ENCODE measurements around the gene CKM. TPM values are rescaled to one million over a fixed set of nuclear protein-coding genes. Genes with fewer than 3 reads are reported as not detected.

The CKM gene
- total and polyA plus RNA-seq, 2 donors (not counting 3 experiments of a cell fraction or from before 2014, with no cell fraction given), result not detected

GRCh38 chr19:45355910-45356309, 33.2 kb upstream of the CKM start:
- dilution Hi-C loops (cut with MboI; ENCODE audit: extremely low pct_ligation_motif_present, low sequenced_read_pairs) (no loop called here), intact Hi-C loops (cut with micrococcal nuclease) (no loop called here)
- CTCF ChIA-PET, result no interaction called here
- Histone ChIP-seq H3K27me3 (ENCODE audit: control insufficient read depth in 2 of 2, insufficient read depth in 2 of 2, low read length in 2 of 2) (no peaks in the 10 kb centered on the region), H3K9me3 (replicated peaks; ENCODE audit: control insufficient read depth, insufficient read depth, low read length) (no peaks in the 10 kb centered on the region), H3K79me2 (ENCODE audit: control insufficient read depth, insufficient read depth, low read length) (no peaks in the 10 kb centered on the region), H3K9me1 (replicated peaks; ENCODE audit: control insufficient read depth, extremely low read depth, insufficient read depth, low read length) (no peaks in the 10 kb centered on the region), H3K36me3 (ENCODE audit: control insufficient read depth in 2 of 2, extremely low read depth in 1 of 2, insufficient read depth in 2 of 2, low read length in 2 of 2) (peaks cover 7 to 45% of the 10 kb centered on the region in 2 experiments), H3K9ac (replicated peaks; ENCODE audit: extremely low read depth, insufficient read depth, low read length) (no peak overlapping the region), H2AFZ (ENCODE audit: low read depth, low read length) (no peak overlapping the region), H4K20me1 (replicated peaks; ENCODE audit: control insufficient read depth, extremely low read depth, insufficient read depth, low read length) (no peaks in the 10 kb centered on the region), H3K4me3 (replicated peaks in 1 of 3; ENCODE audit: insufficient read depth in 1 of 3, low read depth in 1 of 3, low read length in 3 of 3) (no peak overlapping the region), H3K4me2 (ENCODE audit: insufficient read depth, low read length) (no peak overlapping the region), H3K4me1 (ENCODE audit: control insufficient read depth, extremely low read depth, insufficient read depth, low read length) (no peaks in the 10 kb centered on the region), H3K27ac (ENCODE audit: insufficient read depth, low read depth, low read length) (no peak overlapping the region)
- FAIRE-seq (no peak), DNase-seq (ENCODE audit: low read depth, low spot score) (no peak)
- TF ChIP-seq POLR2AphosphoS5 (IDR thresholded peaks at IDR 0.05; ENCODE audit: insufficient read depth, low read depth, low read length), result no peak
- no peak for TF ChIP-seq GATA2 (IDR thresholded peaks at IDR 0.05; ENCODE audit: insufficient read depth, insufficient read length, low read depth, low read length)
- no peak for TF ChIP-seq POLR2A (IDR thresholded peaks at IDR 0.05; ENCODE audit: low read depth, low read length)
- TF ChIP-seq EZH2 (IDR thresholded peaks at IDR 0.05; ENCODE audit: borderline replicate concordance, low read depth, low read length, severe bottlenecking), result no peak
- TF ChIP-seq MAX (IDR thresholded peaks at IDR 0.05; ENCODE audit: insufficient read depth, insufficient read length), result no peak
- TF ChIP-seq JUN (IDR thresholded peaks at IDR 0.05; ENCODE audit: borderline replicate concordance, insufficient read depth, insufficient read length, low read depth), result no peak
- TF ChIP-seq CTCF (IDR thresholded peaks at IDR 0.05; ENCODE audit: extremely low read depth in 1 of 2, insufficient read depth in 1 of 2, low read depth in 1 of 2, low read length in 2 of 2), result no peak
- no peak for TF ChIP-seq FOS (IDR thresholded peaks at IDR 0.05; ENCODE audit: borderline replicate concordance, insufficient read depth, low read length)
- TF ChIP-seq MYC (IDR thresholded peaks at IDR 0.05; ENCODE audit: low read depth, low read length), result no peak
- no TSS peak for BruUV-seq (replicated peaks)
- POLR2A ChIA-PET, result no interaction called here
